ENCODE results near the gene VANGL2.

Gene VANGL2

DNA sequence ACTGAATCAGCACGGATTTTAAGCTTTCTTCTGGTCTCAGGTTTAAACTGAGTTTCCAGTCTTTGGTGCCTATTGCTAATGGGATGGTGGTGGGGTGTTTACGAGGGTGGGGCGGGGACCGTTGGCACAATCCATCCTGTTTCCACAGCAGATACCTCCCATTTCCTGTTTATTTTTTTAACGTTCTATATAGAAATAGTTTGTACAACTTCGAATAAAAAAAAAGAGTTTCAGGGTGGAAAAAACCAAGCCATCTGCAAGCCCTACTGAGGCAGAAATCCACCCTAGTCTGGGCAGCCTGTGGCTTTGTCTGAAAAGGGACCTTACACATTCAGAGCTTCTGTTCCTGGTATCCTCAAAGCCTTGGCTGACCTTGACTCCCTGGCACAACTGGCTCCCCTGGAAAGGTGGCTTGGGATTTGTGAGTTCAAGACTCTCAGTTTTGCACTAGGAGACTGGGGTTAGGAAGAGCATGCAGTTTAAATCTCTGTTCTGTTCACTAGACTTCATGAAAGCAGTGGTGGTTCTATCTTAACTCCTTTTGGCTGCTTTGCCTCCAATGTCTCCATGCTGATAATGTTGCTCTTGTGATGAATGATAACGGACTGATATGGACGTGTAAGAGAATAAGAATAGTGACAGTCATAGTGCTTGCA, 46.7 kb downstream of the VANGL2 start:
- no peak for TF ChIP-seq FOXP2 (optimal IDR thresholded peaks at IDR 0.05; ENCODE audit: borderline replicate concordance, extremely low read depth, extremely low read length, insufficient read depth)
- TF ChIP-seq POLR2AphosphoS5 (IDR thresholded peaks at IDR 0.05; ENCODE audit: low read depth, low read length): no peak
- TF ChIP-seq SIN3A (IDR thresholded peaks at IDR 0.05; ENCODE audit: borderline replicate concordance, insufficient read depth, low read length): no peak
- no peak for TF ChIP-seq TAF1 (IDR thresholded peaks at IDR 0.05; ENCODE audit: borderline replicate concordance, insufficient read depth, low read length)
- TF ChIP-seq, protein P1, sequence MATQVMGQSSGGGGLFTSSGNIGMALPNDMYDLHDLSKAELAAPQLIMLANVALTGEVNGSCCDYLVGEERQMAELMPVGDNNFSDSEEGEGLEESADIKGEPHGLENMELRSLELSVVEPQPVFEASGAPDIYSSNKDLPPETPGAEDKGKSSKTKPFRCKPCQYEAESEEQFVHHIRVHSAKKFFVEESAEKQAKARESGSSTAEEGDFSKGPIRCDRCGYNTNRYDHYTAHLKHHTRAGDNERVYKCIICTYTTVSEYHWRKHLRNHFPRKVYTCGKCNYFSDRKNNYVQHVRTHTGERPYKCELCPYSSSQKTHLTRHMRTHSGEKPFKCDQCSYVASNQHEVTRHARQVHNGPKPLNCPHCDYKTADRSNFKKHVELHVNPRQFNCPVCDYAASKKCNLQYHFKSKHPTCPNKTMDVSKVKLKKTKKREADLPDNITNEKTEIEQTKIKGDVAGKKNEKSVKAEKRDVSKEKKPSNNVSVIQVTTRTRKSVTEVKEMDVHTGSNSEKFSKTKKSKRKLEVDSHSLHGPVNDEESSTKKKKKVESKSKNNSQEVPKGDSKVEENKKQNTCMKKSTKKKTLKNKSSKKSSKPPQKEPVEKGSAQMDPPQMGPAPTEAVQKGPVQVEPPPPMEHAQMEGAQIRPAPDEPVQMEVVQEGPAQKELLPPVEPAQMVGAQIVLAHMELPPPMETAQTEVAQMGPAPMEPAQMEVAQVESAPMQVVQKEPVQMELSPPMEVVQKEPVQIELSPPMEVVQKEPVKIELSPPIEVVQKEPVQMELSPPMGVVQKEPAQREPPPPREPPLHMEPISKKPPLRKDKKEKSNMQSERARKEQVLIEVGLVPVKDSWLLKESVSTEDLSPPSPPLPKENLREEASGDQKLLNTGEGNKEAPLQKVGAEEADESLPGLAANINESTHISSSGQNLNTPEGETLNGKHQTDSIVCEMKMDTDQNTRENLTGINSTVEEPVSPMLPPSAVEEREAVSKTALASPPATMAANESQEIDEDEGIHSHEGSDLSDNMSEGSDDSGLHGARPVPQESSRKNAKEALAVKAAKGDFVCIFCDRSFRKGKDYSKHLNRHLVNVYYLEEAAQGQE (IDR thresholded peaks at IDR 0.05; ENCODE audit: insufficient read depth in 1 of 2, low read depth in 2 of 2, low read length in 2 of 2): no peak

DNA sequence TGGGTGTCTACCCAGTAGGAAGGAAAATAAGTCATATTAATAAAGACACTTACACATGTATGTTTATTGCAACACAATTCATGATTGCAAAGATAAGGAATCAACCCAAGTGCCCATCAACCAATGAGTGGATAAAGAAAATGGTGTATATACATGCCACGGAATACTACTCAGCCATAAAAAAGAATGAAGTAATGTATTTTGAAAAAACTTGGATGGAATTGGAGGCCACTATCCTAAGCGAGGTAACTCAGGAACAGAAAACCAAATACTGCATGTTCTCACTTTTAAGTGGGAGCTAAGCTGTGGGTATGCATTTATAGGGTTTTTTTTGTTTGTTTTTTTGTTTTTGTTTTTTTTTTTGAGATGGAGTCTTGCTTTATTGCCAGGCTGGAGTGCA, 49.1 kb downstream of the VANGL2 start:
- TF ChIP-seq TAF1 (IDR thresholded peaks at IDR 0.05; ENCODE audit: borderline replicate concordance, insufficient read depth, low read length) (no peak), FOXP2 (optimal IDR thresholded peaks at IDR 0.05; ENCODE audit: borderline replicate concordance, extremely low read depth, extremely low read length, insufficient read depth) (no peak)
- TF ChIP-seq, protein P1 (IDR thresholded peaks at IDR 0.05; ENCODE audit: insufficient read depth in 1 of 2, low read depth in 2 of 2, low read length in 2 of 2): no peak

DNA sequence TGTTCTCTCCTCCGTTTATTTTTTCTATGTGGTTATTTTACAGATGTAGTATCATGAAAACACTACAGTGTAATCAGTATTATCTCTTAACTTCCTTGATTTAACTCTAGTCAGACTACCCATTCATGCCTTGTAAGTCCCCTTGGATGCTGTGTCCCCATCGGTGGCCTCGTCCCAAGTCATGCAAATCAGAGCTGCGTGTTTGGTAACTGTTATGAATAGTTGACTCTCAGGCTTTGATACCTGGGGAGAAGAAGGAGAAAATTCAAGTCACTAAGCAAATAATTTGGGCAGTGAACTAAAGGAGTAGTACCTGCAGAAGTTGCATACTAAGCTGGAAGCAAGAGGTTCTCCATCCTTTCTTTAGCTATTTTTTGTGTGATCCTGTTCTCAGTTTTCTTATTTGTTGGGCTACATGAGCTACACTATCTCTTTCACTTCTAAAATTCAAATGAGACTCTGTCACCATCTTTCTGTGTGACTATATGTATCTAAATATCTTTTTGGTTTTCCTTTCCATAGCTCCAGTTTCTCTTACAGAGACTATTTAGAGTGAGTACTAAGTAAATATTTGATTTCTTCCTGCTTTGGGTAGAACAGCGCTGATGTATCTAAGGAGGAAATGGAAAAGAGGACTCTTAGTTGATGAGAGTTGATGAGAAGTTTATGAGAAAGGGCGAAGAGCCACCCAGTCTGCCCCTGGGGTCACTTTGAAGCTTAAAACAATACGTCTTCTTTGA, 50.9 kb downstream of the VANGL2 start:
- TF ChIP-seq POLR2AphosphoS5 (IDR thresholded peaks at IDR 0.05; ENCODE audit: low read depth, low read length): no peak
- no peak for TF ChIP-seq FOXP2 (optimal IDR thresholded peaks at IDR 0.05; ENCODE audit: borderline replicate concordance, extremely low read depth, extremely low read length, insufficient read depth)
- TF ChIP-seq SIN3A (IDR thresholded peaks at IDR 0.05; ENCODE audit: borderline replicate concordance, insufficient read depth, low read length): no peak
- TF ChIP-seq, protein P1 (IDR thresholded peaks at IDR 0.05; ENCODE audit: insufficient read depth in 1 of 2, low read depth in 2 of 2, low read length in 2 of 2): no peak
- TF ChIP-seq TAF1 (IDR thresholded peaks at IDR 0.05; ENCODE audit: borderline replicate concordance, insufficient read depth, low read length): no peak

DNA sequence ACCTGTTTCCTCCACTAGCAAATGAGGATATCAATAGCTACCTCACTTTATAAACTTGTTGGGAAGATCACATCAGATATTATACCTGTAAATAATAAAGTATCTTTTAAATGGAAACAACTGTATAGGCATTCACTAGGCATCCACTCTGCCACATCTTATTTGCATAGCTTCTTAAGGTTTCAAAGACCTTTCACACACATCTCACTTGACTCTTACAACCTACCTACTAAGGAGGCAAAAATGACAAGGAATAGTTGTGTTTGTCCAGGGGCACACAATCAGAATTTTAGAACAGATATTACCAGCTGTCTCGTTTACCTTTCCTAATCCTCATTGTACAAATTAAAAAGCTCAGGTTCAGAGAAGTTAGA, 51.5 kb downstream of the VANGL2 start:
- TF ChIP-seq TAF1 (IDR thresholded peaks at IDR 0.05; ENCODE audit: borderline replicate concordance, insufficient read depth, low read length): no peak
- TF ChIP-seq SIN3A (IDR thresholded peaks at IDR 0.05; ENCODE audit: borderline replicate concordance, insufficient read depth, low read length): no peak
- TF ChIP-seq, protein P1 (IDR thresholded peaks at IDR 0.05; ENCODE audit: insufficient read depth in 1 of 2, low read depth in 2 of 2, low read length in 2 of 2): no peak
- TF ChIP-seq FOXP2 (optimal IDR thresholded peaks at IDR 0.05; ENCODE audit: borderline replicate concordance, extremely low read depth, extremely low read length, insufficient read depth): no peak
- no peak for TF ChIP-seq POLR2AphosphoS5 (IDR thresholded peaks at IDR 0.05; ENCODE audit: low read depth, low read length)
